ENCODE measurements around the gene KCND3.

DNA sequence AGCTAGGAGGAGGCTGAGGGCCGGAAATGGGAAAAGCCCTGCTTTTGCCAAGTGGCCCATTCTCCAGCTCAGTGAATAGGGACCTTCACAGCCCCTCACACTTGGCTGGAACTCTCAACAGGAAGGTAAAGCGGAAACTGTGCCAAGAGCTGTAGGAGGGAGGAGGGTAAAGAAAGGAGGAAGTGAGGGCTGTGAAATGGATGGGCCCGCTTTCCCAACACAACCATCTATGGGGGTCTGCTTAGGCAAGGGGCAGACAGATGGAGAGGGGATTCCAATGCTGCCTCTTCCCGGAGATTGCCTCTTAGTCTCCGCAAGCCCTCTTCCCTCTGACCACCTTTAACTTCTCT is 255.5 kb downstream of the KCND3 start:
- TF ChIP-seq CTCF (IDR thresholded peaks at IDR 0.05) (no peak), POLR2AphosphoS5 (IDR thresholded peaks at IDR 0.05; ENCODE audit: insufficient read depth in 1 of 2, low read depth in 1 of 2) (no peak)
